Stimulated activated CD4-positive, alpha-beta T cell treated with anti-CD3 and anti-CD28 coated beads, Interleukin-1b, Interleukin-23, amount 100 ng/mL, for 24 hours (primary cell): Measurements from ENCODE around the gene CFAP299.

Experiments
- DNase-seq, 4 experiments: peaks; one replicate each; pipeline ENCODE4 v3.0.0-alpha.2; 2020; ENCODE audit warnings: low read depth in 4 of 4, low spot score in 1 of 4

Gene CFAP299

DNA sequence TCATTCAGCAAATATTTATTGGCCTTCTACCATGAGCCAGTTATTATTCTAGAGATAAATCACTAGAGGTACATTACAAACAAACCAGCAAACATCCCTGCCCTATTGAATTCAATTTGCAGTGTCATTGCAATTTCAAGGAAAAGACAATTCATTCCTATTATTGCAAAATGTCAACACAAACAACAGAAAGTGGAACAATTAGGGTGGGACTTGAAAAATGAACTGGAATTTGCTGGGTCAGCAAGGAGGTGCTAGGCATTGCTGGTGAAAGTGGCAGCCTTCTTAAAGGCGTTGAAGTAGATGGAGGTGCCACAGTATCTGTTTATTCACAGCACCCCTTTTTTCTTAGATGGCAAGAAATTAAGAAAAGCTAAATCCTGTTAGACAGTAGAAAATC, 470.9 kb downstream of the CFAP299 start:
- DNase-seq = no peak

- no peak for DNase-seq
These were observed 473.7 kb downstream of the CFAP299 start for GRCh38 chr4:80809039-80809729.

- DNase-seq = no peak
These were observed 475.9 kb downstream of the CFAP299 start for GRCh38 chr4:80811406-80811805.

- DNase-seq = no peak
These were observed 476.6 kb downstream of the CFAP299 start for GRCh38 chr4:80812145-80812544.

DNA sequence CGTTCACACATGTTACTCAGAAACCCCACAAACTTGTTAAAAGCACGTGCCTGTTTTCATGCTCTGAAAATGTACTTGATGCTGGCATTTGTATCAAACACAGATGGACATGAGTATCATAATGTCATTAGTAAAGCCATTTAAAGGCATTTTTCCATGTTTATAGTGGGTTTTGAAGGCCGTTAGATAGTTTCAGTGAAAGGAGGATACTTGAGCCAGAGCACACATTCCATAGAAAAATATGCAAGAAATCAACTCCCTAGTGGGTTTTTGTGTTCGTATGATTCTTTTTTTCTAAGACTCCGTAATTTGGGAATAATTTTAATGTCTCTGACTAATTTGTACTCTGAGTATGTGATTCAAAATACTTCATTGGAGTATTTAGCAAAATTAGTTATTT, 478.7 kb downstream of the CFAP299 start:
- DNase-seq = no peak

DNA sequence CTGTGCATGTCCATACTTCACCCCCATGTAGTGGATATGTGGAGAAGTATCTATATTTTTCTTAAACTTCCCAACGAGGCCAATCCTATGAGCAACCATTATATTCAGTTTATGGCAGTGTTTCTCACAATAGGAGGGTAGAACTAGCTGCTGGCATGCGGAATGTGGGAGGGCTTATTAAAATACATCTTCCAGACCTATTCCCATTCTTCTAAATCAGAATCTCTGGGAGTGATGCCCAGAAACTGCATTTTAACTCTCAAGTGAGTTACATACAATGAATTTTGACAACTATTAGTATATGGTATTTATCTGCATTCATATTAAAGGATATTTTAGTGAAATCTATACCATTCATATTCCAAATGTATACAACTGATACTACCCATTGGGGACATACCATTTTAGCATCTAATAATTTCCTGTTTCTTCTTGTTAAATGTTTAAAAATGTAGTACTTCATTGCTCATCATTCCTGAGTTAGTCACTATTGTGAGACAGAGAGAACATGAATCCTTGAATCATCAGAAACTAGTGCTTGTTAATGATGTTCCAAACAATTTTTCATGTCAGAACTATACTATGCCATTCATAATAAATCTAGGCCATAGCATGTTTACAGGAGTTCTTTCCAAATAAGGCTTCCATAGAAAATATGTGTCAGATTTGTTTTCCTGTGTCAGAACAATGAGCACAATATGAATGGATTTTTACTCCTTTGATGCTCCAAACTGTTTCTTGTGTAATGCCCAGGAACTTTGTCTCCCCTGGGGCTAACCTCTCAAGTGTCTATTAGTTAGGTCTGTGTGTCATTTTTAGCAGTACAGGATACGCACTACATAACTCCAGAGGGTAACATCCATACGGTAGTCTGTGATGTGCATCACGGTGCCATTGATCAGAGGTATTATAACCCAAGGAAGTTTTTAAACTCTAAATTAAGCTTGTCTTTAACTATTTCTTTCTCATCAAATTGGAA, 496.1 kb downstream of the CFAP299 start:
- no peak for DNase-seq

- DNase-seq = no peak
These were observed 503.8 kb downstream of the CFAP299 start for GRCh38 chr4:80839281-80839680.

DNA sequence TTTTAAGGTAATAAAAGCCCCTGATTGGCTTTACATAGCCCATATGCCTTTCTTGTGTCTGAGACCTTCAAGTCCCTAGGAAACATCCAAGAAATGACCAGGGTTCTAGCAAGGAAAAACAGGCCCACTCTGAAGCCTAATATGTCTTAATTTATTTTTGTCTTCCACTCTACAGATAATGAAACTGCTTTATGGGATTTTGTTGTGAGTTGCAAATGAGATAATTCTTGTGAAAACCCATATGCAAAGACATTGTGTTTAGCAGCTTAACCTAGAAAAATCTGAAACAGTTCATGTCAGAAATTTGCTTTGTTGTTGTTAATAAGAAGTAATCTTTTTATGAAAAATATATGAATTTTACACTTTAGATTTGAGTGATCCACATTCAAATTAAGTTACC, 504.3 kb downstream of the CFAP299 start:
- no peak for DNase-seq

DNA sequence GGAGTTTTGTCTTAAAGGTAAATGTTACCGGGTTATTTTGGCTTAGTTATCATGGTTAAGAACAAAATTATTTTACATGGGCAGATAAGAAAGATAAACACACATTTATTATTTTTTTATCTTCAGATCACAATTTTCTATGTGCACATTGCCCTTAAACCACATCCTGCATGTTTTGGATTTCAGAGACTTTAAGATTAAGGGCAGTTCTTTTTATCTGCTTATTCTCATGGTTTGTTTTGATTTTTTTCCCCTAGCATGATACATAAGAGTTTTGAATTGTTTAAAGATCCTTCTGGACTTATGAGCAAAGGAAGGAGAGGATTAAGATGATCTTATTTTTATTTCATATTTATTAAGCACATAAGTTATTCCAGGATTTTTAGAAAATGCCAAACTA, 504.9 kb downstream of the CFAP299 start:
- DNase-seq = no peak

- DNase-seq = no peak
These were observed 506.2 kb downstream of the CFAP299 start for GRCh38 chr4:80841587-80842281.

- no peak for DNase-seq
These were observed 510.7 kb downstream of the CFAP299 start for GRCh38 chr4:80846210-80846609.

DNA sequence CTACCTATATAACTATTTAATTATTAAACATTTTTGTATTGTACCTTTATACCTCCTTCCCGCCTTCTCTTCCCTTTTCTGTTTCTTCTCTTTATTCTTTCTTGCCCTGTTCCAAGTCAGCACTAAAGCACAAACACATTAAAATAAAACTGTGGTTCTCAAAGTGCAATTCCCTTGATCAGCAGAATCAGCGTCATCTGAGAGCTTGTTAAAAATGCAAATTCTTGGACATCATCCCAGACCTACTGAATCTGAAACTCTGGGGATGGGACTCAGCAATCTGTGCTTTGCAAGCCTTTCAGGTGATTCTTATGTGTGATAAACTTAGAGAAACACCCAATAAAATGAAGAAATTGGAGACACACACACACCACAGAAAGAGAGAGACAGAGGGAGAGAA, 516.5 kb downstream of the CFAP299 start:
- DNase-seq = no peak

DNA sequence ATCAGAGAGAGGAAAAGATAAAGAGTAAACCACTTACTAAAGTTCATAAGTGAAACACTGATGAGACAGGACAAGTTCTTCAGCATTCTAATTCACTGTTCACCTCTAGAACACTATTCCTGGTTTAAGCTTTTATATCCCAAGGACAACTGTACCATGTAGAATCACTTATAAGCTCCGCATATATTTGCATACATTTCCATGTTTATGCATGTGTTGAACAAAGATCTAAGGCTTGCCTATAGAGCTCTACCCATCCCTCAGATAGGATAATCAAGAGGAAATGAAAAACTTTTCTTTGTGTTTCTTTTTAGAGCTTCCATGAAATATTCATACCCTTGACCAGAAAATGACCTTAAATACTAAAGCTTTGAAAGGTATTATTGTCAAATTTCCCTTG, 538.0 kb downstream of the CFAP299 start:
- DNase-seq = no peak

- no peak for DNase-seq
These were observed 539.4 kb downstream of the CFAP299 start for GRCh38 chr4:80874979-80875378.

- DNase-seq = no peak
These were observed 540.1 kb downstream of the CFAP299 start for GRCh38 chr4:80875642-80876041.

GRCh38 chr4:80876810-80877209, 541.3 kb downstream of the CFAP299 start:
- no peak for DNase-seq

DNA sequence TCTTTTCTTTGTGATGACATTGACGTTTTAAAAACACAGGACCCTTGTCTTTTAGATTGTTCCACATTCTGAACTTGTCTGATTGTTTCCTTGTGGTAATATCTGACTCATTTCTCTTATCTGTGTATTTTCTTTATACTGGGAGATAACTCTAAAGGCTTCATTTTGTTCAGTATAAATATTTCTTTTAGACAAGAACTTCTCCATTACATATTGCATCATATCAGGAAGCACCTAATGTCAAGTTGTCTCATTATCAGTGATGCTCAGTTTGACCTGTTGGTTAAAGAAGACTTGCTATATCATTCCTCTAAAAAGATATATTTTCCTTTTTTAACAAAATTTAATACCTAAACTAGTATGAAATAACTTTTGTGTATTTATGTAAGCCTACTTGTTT, 542.7 kb downstream of the CFAP299 start:
- no peak for DNase-seq

DNA sequence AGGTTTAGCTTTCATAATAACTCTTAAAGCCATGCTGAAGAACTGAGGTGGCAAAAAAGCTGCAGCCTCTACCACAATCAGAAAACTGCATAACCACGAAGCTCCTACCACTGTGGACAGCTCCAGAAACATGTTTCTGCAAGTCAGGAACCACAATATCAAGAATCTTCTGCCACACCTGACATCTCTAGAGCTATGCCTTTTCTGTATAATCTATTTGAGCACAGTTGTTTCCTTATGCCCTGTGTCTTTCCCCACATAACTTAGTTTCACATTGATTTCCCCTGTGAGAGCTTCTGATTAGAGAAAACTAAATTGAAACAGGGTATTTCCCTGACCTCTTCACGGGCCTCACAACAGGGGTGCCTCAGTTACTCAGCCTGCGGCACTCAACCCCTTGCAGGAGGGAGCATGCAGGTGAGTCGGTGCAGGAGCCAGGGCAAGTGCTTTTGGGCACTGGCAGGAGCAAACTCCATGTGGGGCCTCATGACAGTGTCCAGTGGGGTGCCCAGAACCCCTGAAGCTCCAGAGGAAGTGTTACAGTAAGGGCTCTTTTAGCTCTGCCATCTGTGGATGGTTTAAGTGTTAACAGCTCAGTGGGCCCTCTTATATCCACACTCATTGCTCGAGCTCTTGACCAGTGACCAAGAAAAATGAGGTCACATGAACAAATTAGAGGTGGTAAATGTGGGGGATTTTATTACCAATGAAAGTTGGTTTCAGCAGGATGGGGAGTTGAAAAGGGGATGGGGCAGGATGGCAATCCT, 562.2 kb downstream of the CFAP299 start:
- no peak for DNase-seq

- no peak for DNase-seq
These were observed 565.4 kb downstream of the CFAP299 start for GRCh38 chr4:80900908-80901307.

DNA sequence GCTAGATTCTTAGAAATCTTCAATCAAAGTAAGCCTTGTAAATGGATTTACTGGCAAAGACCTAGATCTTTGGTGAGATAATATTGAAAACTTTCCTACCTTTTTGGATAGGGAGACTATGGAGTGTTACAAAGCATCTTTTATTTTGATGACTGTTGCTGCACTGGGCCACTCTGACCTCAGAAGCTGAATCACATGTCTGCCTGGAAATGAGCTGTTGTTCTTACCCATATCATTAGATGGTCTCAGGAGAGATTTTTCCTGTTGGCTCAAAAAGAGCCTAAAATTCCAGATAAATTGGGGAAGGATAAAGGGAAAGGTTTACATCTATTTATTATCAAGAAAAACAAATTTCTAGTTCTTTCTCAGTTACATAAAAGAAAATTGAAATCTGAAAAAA, 567.5 kb downstream of the CFAP299 start:
- no peak for DNase-seq

DNA sequence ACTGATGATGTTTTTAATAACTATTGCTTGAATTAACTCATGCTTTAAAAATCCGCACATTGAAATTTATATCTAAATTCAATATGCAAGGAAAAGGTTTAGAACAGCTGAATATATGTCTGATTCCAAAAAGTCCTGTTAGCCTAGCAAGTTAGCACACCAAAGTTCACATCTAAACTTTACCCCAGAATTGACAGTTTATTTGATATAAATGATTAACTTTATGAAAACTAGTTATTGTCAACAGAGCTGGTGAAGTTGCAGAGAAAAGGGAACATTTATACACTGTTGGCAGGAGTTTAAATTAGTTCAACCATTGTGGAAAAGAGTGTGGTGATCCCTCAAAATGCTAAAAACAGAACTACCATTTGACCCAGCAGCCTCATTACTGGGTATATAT, 574.4 kb downstream of the CFAP299 start:
- no peak for DNase-seq
